Hepatocyte (in vitro differentiated cells): ENCODE data around the gene TACC2.

Experiments
- EZH2 ChIP-seq: fragments of 200-600 bp; sonication (generic); IDR thresholded peaks from 2 replicates; pipeline ENCODE4 v1.6.1; 2016; ENCODE audit warnings: antibody characterized with exemption, mild to moderate bottlenecking, borderline replicate concordance
- EZH2phosphoT487 ChIP-seq: fragments of 200-600 bp; sonication (generic); IDR thresholded peaks from one replicate; pipeline ENCODE4 v1.6.1; 2018; ENCODE audit warnings: antibody characterized with exemption, mild to moderate bottlenecking, low read depth, moderate library complexity; ENCODE audit not compliant: unreplicated experiment, severe bottlenecking
- TF ChIP-seq, protein P1 (sequence below): fragments of 200-600 bp; sonication (generic); IDR thresholded peaks from 2 replicates; pipeline ENCODE4 v1.5.1; 2016; ENCODE audit warnings: antibody characterized with exemption, mild to moderate bottlenecking; ENCODE audit not compliant: poor library complexity

DNA sequence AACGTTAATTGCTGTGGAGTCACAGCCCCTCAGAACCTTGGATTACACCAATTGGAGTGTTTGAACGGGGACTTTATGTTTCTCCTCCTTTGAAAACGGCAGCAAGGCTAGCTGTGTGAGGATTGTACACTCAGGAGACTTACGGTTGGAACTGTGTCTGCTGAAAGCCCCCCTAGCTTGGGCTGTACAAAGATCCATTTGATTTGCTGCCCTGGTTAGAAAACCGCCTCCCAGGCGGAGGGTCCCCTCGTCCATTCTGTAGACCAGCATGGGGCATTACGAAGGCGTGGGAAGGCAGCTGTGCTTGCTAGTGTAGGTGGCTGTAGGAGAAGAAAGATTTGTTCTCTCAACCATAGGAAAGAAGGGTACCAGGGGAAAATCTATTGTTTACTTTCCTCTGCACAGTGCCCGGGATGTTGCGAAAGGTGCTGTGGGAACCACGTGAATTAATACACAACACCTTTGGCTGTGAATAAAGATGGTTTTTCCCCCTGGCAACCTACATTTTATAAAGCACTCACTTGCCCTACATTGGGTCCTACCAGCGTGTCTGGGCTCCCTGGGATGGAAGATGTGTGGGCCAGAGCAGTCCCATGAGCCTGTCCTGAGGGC, 208.8 kb downstream of the TACC2 start:
- TF ChIP-seq, protein P1, sequence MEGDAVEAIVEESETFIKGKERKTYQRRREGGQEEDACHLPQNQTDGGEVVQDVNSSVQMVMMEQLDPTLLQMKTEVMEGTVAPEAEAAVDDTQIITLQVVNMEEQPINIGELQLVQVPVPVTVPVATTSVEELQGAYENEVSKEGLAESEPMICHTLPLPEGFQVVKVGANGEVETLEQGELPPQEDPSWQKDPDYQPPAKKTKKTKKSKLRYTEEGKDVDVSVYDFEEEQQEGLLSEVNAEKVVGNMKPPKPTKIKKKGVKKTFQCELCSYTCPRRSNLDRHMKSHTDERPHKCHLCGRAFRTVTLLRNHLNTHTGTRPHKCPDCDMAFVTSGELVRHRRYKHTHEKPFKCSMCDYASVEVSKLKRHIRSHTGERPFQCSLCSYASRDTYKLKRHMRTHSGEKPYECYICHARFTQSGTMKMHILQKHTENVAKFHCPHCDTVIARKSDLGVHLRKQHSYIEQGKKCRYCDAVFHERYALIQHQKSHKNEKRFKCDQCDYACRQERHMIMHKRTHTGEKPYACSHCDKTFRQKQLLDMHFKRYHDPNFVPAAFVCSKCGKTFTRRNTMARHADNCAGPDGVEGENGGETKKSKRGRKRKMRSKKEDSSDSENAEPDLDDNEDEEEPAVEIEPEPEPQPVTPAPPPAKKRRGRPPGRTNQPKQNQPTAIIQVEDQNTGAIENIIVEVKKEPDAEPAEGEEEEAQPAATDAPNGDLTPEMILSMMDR = no peak
- TF ChIP-seq EZH2phosphoT487 (no peak), EZH2 (no peak)
